ENCODE results near the gene OSBPL2. TPM values are rescaled to one million over a fixed set of nuclear protein-coding genes. Genes with fewer than 3 reads are reported as not detected.

OSBPL2 gene
- total and polyA plus RNA-seq, 7 donors = 27.0 to 36.8 (median 31.7) TPM

GRCh38 chr20:62220666-62221568, 17.4 kb upstream of the OSBPL2 start:
- no peaks in the 10 kb centered on the region for H3K36me3 ChIP-seq
- 3 to 6% methylated on average over 46 of the region's 46 CpGs for WGBS, 2 donors
- intact Hi-C loops (cut with DNase I) = no loop called here
- H3K27me3 ChIP-seq = peaks cover 52 to 91% (median 74%) of the 10 kb centered on the region in 3 donors
- no peak overlapping the region for H3K27ac ChIP-seq
- TF ChIP-seq POLR2A (IDR thresholded peaks at IDR 0.05) = no peak
- TF ChIP-seq EP300 (IDR thresholded peaks at IDR 0.05) = no peak
- TF ChIP-seq, protein P1, sequence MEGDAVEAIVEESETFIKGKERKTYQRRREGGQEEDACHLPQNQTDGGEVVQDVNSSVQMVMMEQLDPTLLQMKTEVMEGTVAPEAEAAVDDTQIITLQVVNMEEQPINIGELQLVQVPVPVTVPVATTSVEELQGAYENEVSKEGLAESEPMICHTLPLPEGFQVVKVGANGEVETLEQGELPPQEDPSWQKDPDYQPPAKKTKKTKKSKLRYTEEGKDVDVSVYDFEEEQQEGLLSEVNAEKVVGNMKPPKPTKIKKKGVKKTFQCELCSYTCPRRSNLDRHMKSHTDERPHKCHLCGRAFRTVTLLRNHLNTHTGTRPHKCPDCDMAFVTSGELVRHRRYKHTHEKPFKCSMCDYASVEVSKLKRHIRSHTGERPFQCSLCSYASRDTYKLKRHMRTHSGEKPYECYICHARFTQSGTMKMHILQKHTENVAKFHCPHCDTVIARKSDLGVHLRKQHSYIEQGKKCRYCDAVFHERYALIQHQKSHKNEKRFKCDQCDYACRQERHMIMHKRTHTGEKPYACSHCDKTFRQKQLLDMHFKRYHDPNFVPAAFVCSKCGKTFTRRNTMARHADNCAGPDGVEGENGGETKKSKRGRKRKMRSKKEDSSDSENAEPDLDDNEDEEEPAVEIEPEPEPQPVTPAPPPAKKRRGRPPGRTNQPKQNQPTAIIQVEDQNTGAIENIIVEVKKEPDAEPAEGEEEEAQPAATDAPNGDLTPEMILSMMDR (IDR thresholded peaks at IDR 0.05) = no peak
- no peak for TF ChIP-seq POLR2AphosphoS5 (IDR thresholded peaks at IDR 0.05)
- H3K4me1 ChIP-seq = peaks cover 0 to 19% (median 18%) of the 10 kb centered on the region in 4 donors
- DNase-seq = no peak
- H3K4me3 ChIP-seq = peak overlapping the region in 1 of 4 donors; percentile 47
- no peaks in the 10 kb centered on the region for H3K9me3 ChIP-seq

- Histone ChIP-seq H3K27ac (no peak overlapping the region), H3K27me3 (peaks cover 49 to 83% (median 62%) of the 10 kb centered on the region in 3 donors), H3K36me3 (no peaks in the 10 kb centered on the region), H3K4me1 (peaks cover 0 to 19% (median 18%) of the 10 kb centered on the region in 4 donors), H3K9me3 (no peaks in the 10 kb centered on the region), H3K4me3 (no peak overlapping the region)
- intact Hi-C loops (cut with DNase I) = no loop called here
- TF ChIP-seq POLR2A (IDR thresholded peaks at IDR 0.05) = no peak
- TF ChIP-seq, protein P1 (IDR thresholded peaks at IDR 0.05) = no peak
- TF ChIP-seq EP300 (IDR thresholded peaks at IDR 0.05) = no peak
- TF ChIP-seq POLR2AphosphoS5 (IDR thresholded peaks at IDR 0.05) = no peak
- no peak for DNase-seq
- WGBS, 2 donors = 83 to 86% methylated on average over 18 of the region's 18 CpGs
These were observed 16.0 kb upstream of the OSBPL2 start for GRCh38 chr20:62222266-62222850.

DNA sequence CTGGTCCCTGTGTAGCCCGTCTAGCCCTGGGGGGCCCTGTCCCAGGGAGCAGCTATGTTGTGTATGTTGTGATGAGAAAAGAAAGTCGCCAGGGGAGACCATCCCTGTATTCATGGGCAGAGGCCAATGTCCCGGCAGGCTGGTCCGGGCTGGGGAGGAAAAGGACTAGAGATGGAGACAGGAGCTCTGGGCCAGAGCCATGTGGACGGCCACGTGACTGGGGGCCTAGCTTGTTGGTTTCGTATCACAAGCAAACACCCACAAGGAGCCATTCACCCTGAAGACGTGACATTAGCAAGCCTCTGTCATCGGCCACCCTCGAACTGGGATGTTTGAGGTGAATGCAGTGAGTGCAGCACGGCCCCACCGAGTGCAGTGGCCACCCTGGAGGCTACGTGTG, 15.3 kb upstream of the OSBPL2 start:
- Histone ChIP-seq H3K4me3 (no peak overlapping the region), H3K27ac (no peak overlapping the region), H3K9me3 (no peaks in the 10 kb centered on the region), H3K4me1 (peaks cover 0 to 19% (median 18%) of the 10 kb centered on the region in 4 donors), H3K36me3 (no peaks in the 10 kb centered on the region), H3K27me3 (peaks cover 43 to 83% (median 62%) of the 10 kb centered on the region in 3 donors)
- 69 to 79% methylated on average over 13 of the region's 13 CpGs for WGBS, 2 donors
- intact Hi-C loops (cut with DNase I) = no loop called here
- TF ChIP-seq, protein P1 (IDR thresholded peaks at IDR 0.05) = no peak
- no peak for TF ChIP-seq EP300 (IDR thresholded peaks at IDR 0.05)
- TF ChIP-seq POLR2AphosphoS5 (IDR thresholded peaks at IDR 0.05) = no peak
- no peak for TF ChIP-seq POLR2A (IDR thresholded peaks at IDR 0.05)
- DNase-seq = no peak

DNA sequence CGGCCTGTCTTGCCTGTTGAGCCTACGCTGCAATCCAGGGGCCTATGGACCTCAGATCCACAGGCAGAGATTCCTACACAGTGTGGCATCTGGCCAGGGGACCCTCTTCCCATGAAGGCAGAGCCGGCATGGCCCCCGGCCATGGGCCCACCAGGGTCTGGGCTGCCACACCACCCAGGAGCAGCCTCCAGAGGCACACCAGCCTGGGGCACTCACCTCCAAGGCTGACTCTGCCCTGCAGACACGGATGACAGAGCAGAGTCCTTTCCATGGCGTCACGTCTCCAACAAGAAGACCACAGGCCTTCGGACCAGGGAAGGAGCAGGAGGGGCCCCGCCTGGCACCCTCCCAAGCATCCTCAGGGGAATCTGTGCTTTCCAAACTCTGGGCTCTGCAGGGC, 14.8 kb upstream of the OSBPL2 start:
- Histone ChIP-seq H3K4me1 (peaks cover 0 to 19% (median 18%) of the 10 kb centered on the region in 4 donors), H3K27ac (no peak overlapping the region), H3K36me3 (no peaks in the 10 kb centered on the region), H3K4me3 (no peak overlapping the region), H3K27me3 (peaks cover 37 to 83% (median 60%) of the 10 kb centered on the region in 3 donors), H3K9me3 (no peaks in the 10 kb centered on the region)
- TF ChIP-seq POLR2A (IDR thresholded peaks at IDR 0.05) (no peak), POLR2AphosphoS5 (IDR thresholded peaks at IDR 0.05) (no peak), EP300 (IDR thresholded peaks at IDR 0.05) (no peak)
- TF ChIP-seq, protein P1 (IDR thresholded peaks at IDR 0.05) = no peak
- WGBS, 2 donors = 78 to 87% methylated on average over 9 of the region's 9 CpGs
- intact Hi-C loops (cut with DNase I) = no loop called here
- no peak for DNase-seq
